Measurements from ENCODE around the gene NKX2-2.
A peak's percentile ranks its signal among the peaks of the same experiment; 100 is the strongest.

NKX2-2 gene

GRCh38 chr20:21554376-21554890 lies 40.6 kb upstream of the NKX2-2 start:
- Histone ChIP-seq H3K79me2 (ENCODE audit: low read length) (no peaks in the 10 kb centered on the region), H3K36me3 (replicated peaks; ENCODE audit: low read depth, low read length) (no peaks in the 10 kb centered on the region), H4K20me1 (ENCODE audit: insufficient read depth, low read length) (no peaks in the 10 kb centered on the region), H3K4me2 (ENCODE audit: low read length) (no peak overlapping the region), H3K4me1 (ENCODE audit: low read length) (peaks cover 42% of the 10 kb centered on the region), H3K27ac (ENCODE audit: low read length) (no peak overlapping the region), H3K9me3 (ENCODE audit: insufficient read depth, low read length) (no peaks in the 10 kb centered on the region), H3K9ac (ENCODE audit: low read length) (no peak overlapping the region), H3K4me3 (ENCODE audit: low read length) (no peak overlapping the region), H3K27me3 (ENCODE audit: low read depth, low read length) (peaks cover 60% of the 10 kb centered on the region), H2AFZ (ENCODE audit: low read depth, low read length) (no peak overlapping the region)
- TF ChIP-seq EZH2phosphoT487 (IDR thresholded peaks at IDR 0.05; ENCODE audit: low read depth) (no peak), CTCF (IDR thresholded peaks at IDR 0.05; ENCODE audit: low read depth, low read length) (no peak)

DNA sequence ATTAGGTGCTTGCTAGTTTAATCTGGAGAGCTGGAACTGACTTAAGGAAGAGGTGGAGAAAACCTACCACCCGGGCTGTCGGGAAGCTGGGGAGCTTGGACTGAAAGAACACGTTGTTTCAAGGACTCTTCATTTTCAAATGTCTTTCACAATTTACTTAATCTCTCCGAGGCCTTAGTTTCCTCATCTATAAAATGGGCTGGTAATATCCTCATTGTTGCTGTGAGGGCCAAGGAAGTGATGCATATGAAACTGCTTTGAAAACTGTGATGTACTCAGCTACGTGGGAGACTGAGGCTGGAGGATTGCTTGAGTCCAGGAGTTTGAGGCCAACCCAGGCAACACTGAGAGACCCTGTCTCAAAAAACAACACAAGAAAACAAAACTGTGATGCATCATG lies 36.7 kb upstream of the NKX2-2 start:
- no peaks in the 10 kb centered on the region for H3K36me3 ChIP-seq (replicated peaks; ENCODE audit: low read depth, low read length)
- H3K4me2 ChIP-seq (ENCODE audit: low read length) = no peak overlapping the region
- H3K4me1 ChIP-seq (ENCODE audit: low read length) = peaks cover 33% of the 10 kb centered on the region
- H3K9me3 ChIP-seq (ENCODE audit: insufficient read depth, low read length) = no peaks in the 10 kb centered on the region
- peaks cover 57% of the 10 kb centered on the region for H3K27me3 ChIP-seq (ENCODE audit: low read depth, low read length)
- H2AFZ ChIP-seq (ENCODE audit: low read depth, low read length) = no peak overlapping the region
- H4K20me1 ChIP-seq (ENCODE audit: insufficient read depth, low read length) = no peaks in the 10 kb centered on the region
- TF ChIP-seq EZH2phosphoT487 (IDR thresholded peaks at IDR 0.05; ENCODE audit: low read depth) = no peak
- TF ChIP-seq CTCF (IDR thresholded peaks at IDR 0.05; ENCODE audit: low read depth, low read length) = no peak
- H3K9ac ChIP-seq (ENCODE audit: low read length) = no peak overlapping the region
- no peak overlapping the region for H3K27ac ChIP-seq (ENCODE audit: low read length)
- no peaks in the 10 kb centered on the region for H3K79me2 ChIP-seq (ENCODE audit: low read length)
- no peak overlapping the region for H3K4me3 ChIP-seq (ENCODE audit: low read length)

DNA sequence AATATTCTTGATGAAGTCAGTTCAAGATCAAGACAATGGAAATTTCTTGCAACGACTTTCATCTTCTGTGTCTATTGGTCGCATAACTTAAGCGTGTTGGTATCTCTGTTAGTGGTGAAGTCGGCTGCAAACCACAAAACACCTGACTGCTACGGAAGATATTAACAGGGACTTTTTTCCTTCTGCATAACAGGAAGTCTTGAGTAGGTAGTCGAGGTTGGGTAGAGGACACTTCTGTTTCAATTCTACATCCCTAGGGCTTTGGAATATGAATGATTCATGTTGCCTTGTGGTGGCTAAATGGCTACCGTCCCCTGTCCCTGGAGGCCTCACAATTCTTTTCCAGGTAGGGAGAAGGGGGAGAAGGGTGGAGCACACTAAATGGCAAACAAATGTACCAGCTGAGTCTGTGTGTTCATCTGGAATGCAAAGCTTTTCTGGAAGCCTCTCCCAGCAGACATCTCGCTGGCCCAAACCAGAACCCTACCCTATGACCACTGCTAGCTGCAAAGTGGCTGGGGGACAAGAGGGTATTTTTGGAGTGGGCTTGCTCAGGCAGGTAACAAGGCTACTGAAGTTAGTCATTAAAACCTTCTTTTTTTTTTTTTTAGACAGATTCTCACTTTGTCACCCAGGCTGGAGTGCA lies 34.6 kb upstream of the NKX2-2 start:
- Histone ChIP-seq H3K9me3 (ENCODE audit: insufficient read depth, low read length) (no peaks in the 10 kb centered on the region), H3K27ac (ENCODE audit: low read length) (peak overlapping the region; percentile 54), H3K9ac (ENCODE audit: low read length) (peak overlapping the region; percentile 7; the same call in 1 of the 2 replicates), H4K20me1 (ENCODE audit: insufficient read depth, low read length) (no peaks in the 10 kb centered on the region), H3K36me3 (replicated peaks; ENCODE audit: low read depth, low read length) (no peaks in the 10 kb centered on the region), H3K4me2 (ENCODE audit: low read length) (peak overlapping the region; percentile 79), H3K27me3 (ENCODE audit: low read depth, low read length) (peaks cover 52% of the 10 kb centered on the region), H2AFZ (ENCODE audit: low read depth, low read length) (peak overlapping the region; percentile 55), H3K79me2 (ENCODE audit: low read length) (no peaks in the 10 kb centered on the region), H3K4me1 (ENCODE audit: low read length) (peaks cover 29% of the 10 kb centered on the region), H3K4me3 (ENCODE audit: low read length) (peak overlapping the region; percentile 62)
- TF ChIP-seq CTCF (IDR thresholded peaks at IDR 0.05; ENCODE audit: low read depth, low read length) (no peak), EZH2phosphoT487 (IDR thresholded peaks at IDR 0.05; ENCODE audit: low read depth) (peak; percentile 46; the same call in 1 of the 2 replicates)

DNA sequence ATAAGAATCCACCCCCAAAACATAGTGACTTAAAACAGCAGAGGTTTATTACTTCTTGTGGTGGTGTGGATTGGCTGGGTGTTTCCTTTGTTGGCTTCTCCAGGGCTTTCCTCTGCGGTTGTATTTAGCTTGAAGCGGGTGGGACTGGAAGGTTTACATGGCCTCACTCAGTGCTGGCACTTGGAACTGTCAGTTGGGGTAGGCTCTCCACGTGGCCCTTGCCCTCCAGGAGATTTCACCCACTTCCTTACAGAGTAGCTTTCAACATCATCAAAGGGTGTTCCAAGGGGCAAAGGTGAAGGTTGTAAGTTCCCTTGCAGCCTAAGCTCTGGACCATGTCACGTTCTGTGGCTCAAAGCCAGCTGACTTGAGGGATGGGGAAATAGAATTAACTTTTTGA lies 32.5 kb upstream of the NKX2-2 start:
- Histone ChIP-seq H3K4me1 (ENCODE audit: low read length) (peaks cover 29% of the 10 kb centered on the region), H3K9ac (ENCODE audit: low read length) (no peak overlapping the region), H3K79me2 (ENCODE audit: low read length) (no peaks in the 10 kb centered on the region), H3K27ac (ENCODE audit: low read length) (no peak overlapping the region), H3K36me3 (replicated peaks; ENCODE audit: low read depth, low read length) (no peaks in the 10 kb centered on the region), H2AFZ (ENCODE audit: low read depth, low read length) (no peak overlapping the region), H3K4me3 (ENCODE audit: low read length) (no peak overlapping the region), H3K9me3 (ENCODE audit: insufficient read depth, low read length) (no peaks in the 10 kb centered on the region), H4K20me1 (ENCODE audit: insufficient read depth, low read length) (no peaks in the 10 kb centered on the region), H3K27me3 (ENCODE audit: low read depth, low read length) (peaks cover 47% of the 10 kb centered on the region), H3K4me2 (ENCODE audit: low read length) (no peak overlapping the region)
- no peak for TF ChIP-seq CTCF (IDR thresholded peaks at IDR 0.05; ENCODE audit: low read depth, low read length)
- no peak for TF ChIP-seq EZH2phosphoT487 (IDR thresholded peaks at IDR 0.05; ENCODE audit: low read depth)

All from OCI-LY3 (cell line).